ENCODE data around the gene GALNT15.
A peak's percentile ranks its signal among the peaks of the same experiment; 100 is the strongest.

Gene GALNT15

GRCh38 chr3:16254916-16255315, 80.4 kb downstream of the GALNT15 start:
- no peak for DNase-seq (ENCODE audit: low read depth)

GRCh38 chr3:16255326-16255725, 80.8 kb downstream of the GALNT15 start:
- no peak for DNase-seq (ENCODE audit: low read depth)

GRCh38 chr3:16255726-16256125, 81.2 kb downstream of the GALNT15 start:
- no peak for DNase-seq (ENCODE audit: low read depth)

- no peak for DNase-seq (ENCODE audit: low read depth)
These were observed 82.8 kb downstream of the GALNT15 start for GRCh38 chr3:16257309-16257708.

GRCh38 chr3:16258177-16258576, 83.7 kb downstream of the GALNT15 start:
- DNase-seq (ENCODE audit: low read depth), result no peak

GRCh38 chr3:16258866-16259265, 84.4 kb downstream of the GALNT15 start:
- DNase-seq (ENCODE audit: low read depth), result no peak

- DNase-seq (ENCODE audit: low read depth), result no peak
These were observed 85.6 kb downstream of the GALNT15 start for GRCh38 chr3:16260046-16260445.

GRCh38 chr3:16262174-16262573, 87.7 kb downstream of the GALNT15 start:
- no peak for DNase-seq (ENCODE audit: low read depth)

GRCh38 chr3:16264174-16264707, 89.8 kb downstream of the GALNT15 start:
- DNase-seq (ENCODE audit: low read depth), result no peak

GRCh38 chr3:16264708-16265454, 90.4 kb downstream of the GALNT15 start, which contains the start of the genes DPH3 and OXNAD1:
Gene DPH3, minus strand, starts transcription at chr3:16264943. Its CDS starts 67 bp downstream, at chr3:16264876.
Gene OXNAD1, plus strand, starts transcription at chr3:16265212. Its CDS starts 5,741 bp downstream, at chr3:16270953.
- DNase-seq (ENCODE audit: low read depth), result peak; percentile 97

- no peak for DNase-seq (ENCODE audit: low read depth)
These were observed 90.9 kb downstream of the GALNT15 start for GRCh38 chr3:16265455-16265786.

GRCh38 chr3:16266714-16267113, 92.2 kb downstream of the GALNT15 start:
- DNase-seq (ENCODE audit: low read depth), result no peak

- no peak for DNase-seq (ENCODE audit: low read depth)
These were observed 96.4 kb downstream of the GALNT15 start for GRCh38 chr3:16270855-16271254.

- no peak for DNase-seq (ENCODE audit: low read depth)
These were observed 98.1 kb downstream of the GALNT15 start for GRCh38 chr3:16272588-16272987.

- DNase-seq (ENCODE audit: low read depth), result no peak
These were observed 99.4 kb downstream of the GALNT15 start for GRCh38 chr3:16273867-16274266.

GRCh38 chr3:16277471-16277870, 103.0 kb downstream of the GALNT15 start:
- DNase-seq (ENCODE audit: low read depth), result no peak

GRCh38 chr3:16279010-16279801, 104.7 kb downstream of the GALNT15 start:
- no peak for DNase-seq (ENCODE audit: low read depth)

GRCh38 chr3:16280671-16281070, 106.2 kb downstream of the GALNT15 start:
- no peak for DNase-seq (ENCODE audit: low read depth)
